ENCODE data around the gene RNF214. TPM values are rescaled to one million over a fixed set of nuclear protein-coding genes. Genes with fewer than 3 reads are reported as not detected.

Gene RNF214
- polyA plus RNA-seq, 1 donor from 2014 or later = 7.6 TPM

- Histone ChIP-seq H2AFZ (ENCODE audit: low read depth, low read length) (no peak overlapping the region), H3K4me3 (ENCODE audit: low read length) (no peak overlapping the region), H3K4me2 (ENCODE audit: low read length) (no peak overlapping the region), H3K27me3 (ENCODE audit: insufficient read depth, low read depth, low read length) (no peaks in the 10 kb centered on the region), H4K20me1 (ENCODE audit: insufficient read depth) (no peaks in the 10 kb centered on the region), H3K79me2 (replicated peaks; ENCODE audit: insufficient read depth, low read length) (no peaks in the 10 kb centered on the region), H3F3A (ENCODE audit: insufficient read depth, low read length, poor library complexity, severe bottlenecking) (no peaks in the 10 kb centered on the region), H3K9me3 (ENCODE audit: low read length) (no peaks in the 10 kb centered on the region), H3K36me3 (ENCODE audit: insufficient read depth, low read length) (no peaks in the 10 kb centered on the region), H3K9ac (ENCODE audit: low read length) (no peak overlapping the region), H3K9me2 (ENCODE audit: insufficient read depth, low read length) (no peaks in the 10 kb centered on the region), H3K27ac (ENCODE audit: low read length) (no peak overlapping the region)
- no peak for TF ChIP-seq MXI1 (conservative IDR thresholded peaks at IDR 0.05; ENCODE audit: poor library complexity, severe bottlenecking)
- no peak for TF ChIP-seq SMC3 (conservative IDR thresholded peaks at IDR 0.05; ENCODE audit: poor library complexity)
- no peak for TF ChIP-seq POLR2AphosphoS5 (IDR thresholded peaks at IDR 0.05)
- TF ChIP-seq REST (IDR thresholded peaks at IDR 0.05; ENCODE audit: borderline replicate concordance) = no peak
- no peak for TF ChIP-seq EP300 (conservative IDR thresholded peaks at IDR 0.05; ENCODE audit: poor library complexity, severe bottlenecking)
- no peak for TF ChIP-seq EZH2 (IDR thresholded peaks at IDR 0.05; ENCODE audit: borderline replicate concordance, insufficient read depth, low read length, poor library complexity, severe bottlenecking)
- TF ChIP-seq RAD21 (conservative IDR thresholded peaks at IDR 0.05) = no peak
- TF ChIP-seq, protein P1, sequence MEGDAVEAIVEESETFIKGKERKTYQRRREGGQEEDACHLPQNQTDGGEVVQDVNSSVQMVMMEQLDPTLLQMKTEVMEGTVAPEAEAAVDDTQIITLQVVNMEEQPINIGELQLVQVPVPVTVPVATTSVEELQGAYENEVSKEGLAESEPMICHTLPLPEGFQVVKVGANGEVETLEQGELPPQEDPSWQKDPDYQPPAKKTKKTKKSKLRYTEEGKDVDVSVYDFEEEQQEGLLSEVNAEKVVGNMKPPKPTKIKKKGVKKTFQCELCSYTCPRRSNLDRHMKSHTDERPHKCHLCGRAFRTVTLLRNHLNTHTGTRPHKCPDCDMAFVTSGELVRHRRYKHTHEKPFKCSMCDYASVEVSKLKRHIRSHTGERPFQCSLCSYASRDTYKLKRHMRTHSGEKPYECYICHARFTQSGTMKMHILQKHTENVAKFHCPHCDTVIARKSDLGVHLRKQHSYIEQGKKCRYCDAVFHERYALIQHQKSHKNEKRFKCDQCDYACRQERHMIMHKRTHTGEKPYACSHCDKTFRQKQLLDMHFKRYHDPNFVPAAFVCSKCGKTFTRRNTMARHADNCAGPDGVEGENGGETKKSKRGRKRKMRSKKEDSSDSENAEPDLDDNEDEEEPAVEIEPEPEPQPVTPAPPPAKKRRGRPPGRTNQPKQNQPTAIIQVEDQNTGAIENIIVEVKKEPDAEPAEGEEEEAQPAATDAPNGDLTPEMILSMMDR (IDR thresholded peaks at IDR 0.05; ENCODE audit: poor library complexity, severe bottlenecking) = no peak
- no peak for TF ChIP-seq TAF1 (IDR thresholded peaks at IDR 0.05; ENCODE audit: low read depth)
Measured at GRCh38 chr11:117273550-117274289, 41.2 kb downstream of the RNF214 start.

DNA sequence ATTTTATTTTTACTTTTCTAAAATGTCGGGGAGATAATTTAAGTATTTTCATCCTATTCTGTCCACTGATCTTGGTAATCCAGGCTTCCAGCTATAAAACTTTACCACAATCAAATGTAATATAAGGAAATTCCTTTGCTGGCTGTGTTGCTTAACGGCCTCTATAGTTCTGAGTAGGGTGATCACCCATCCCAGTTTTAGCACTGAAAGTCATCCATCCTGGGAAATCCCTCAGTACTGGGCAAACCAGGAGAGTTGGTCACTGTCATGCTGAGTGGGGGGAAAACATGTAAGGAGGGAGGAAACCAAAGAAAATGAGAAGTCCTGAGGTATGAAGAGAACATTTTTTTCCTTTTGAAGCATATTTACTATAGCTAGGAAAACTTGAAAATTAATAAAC is 45.9 kb downstream of the RNF214 start:
- Histone ChIP-seq H4K20me1 (ENCODE audit: insufficient read depth) (no peaks in the 10 kb centered on the region), H2AFZ (ENCODE audit: low read depth, low read length) (no peak overlapping the region), H3F3A (ENCODE audit: insufficient read depth, low read length, poor library complexity, severe bottlenecking) (no peaks in the 10 kb centered on the region), H3K4me3 (ENCODE audit: low read length) (no peak overlapping the region), H3K4me2 (ENCODE audit: low read length) (no peak overlapping the region), H3K9me3 (ENCODE audit: low read length) (no peaks in the 10 kb centered on the region), H3K9me2 (ENCODE audit: insufficient read depth, low read length) (no peaks in the 10 kb centered on the region), H3K27me3 (ENCODE audit: insufficient read depth, low read depth, low read length) (no peaks in the 10 kb centered on the region), H3K36me3 (ENCODE audit: insufficient read depth, low read length) (no peaks in the 10 kb centered on the region), H3K79me2 (replicated peaks; ENCODE audit: insufficient read depth, low read length) (no peaks in the 10 kb centered on the region), H3K9ac (ENCODE audit: low read length) (no peak overlapping the region), H3K27ac (ENCODE audit: low read length) (no peak overlapping the region)
- TF ChIP-seq EZH2 (IDR thresholded peaks at IDR 0.05; ENCODE audit: borderline replicate concordance, insufficient read depth, low read length, poor library complexity, severe bottlenecking) = no peak
- TF ChIP-seq, protein P1 (IDR thresholded peaks at IDR 0.05; ENCODE audit: poor library complexity, severe bottlenecking) = no peak
- TF ChIP-seq RAD21 (conservative IDR thresholded peaks at IDR 0.05) = no peak
- TF ChIP-seq TAF1 (IDR thresholded peaks at IDR 0.05; ENCODE audit: low read depth) = no peak
- TF ChIP-seq SMC3 (conservative IDR thresholded peaks at IDR 0.05; ENCODE audit: poor library complexity) = no peak
- no peak for TF ChIP-seq EP300 (conservative IDR thresholded peaks at IDR 0.05; ENCODE audit: poor library complexity, severe bottlenecking)
- TF ChIP-seq REST (IDR thresholded peaks at IDR 0.05; ENCODE audit: borderline replicate concordance) = no peak
- TF ChIP-seq POLR2AphosphoS5 (IDR thresholded peaks at IDR 0.05) = no peak
- no peak for TF ChIP-seq MXI1 (conservative IDR thresholded peaks at IDR 0.05; ENCODE audit: poor library complexity, severe bottlenecking)
